AG09309 (cell line): ENCODE data around the gene TRIM24.

Experiments
- DNase-seq: peaks from one replicate; pipeline ENCODE4 v3.0.0-alpha.2; 2010; ENCODE audit warnings: low read depth
- H3K4me3 ChIP-seq: 2 replicates; pipeline ENCODE4 v1.5.1; 2011; ENCODE audit warnings: mild to moderate bottlenecking, low read depth, low read length, moderate library complexity; ENCODE audit not compliant: control insufficient read depth
- CTCF ChIP-seq: IDR thresholded peaks from 2 replicates; pipeline ENCODE4 v1.5.1; 2011; ENCODE audit warnings: mild to moderate bottlenecking, low read depth, low read length, inconsistent platforms; ENCODE audit not compliant: insufficient read depth, control insufficient read depth; ENCODE audit errors: missing control alignments

Gene TRIM24

GRCh38 chr7:138442822-138443221 is 17.2 kb upstream of the TRIM24 start:
- no peak for DNase-seq
- no peak overlapping the region for H3K4me3 ChIP-seq
- no peak for TF ChIP-seq CTCF

- DNase-seq: no peak
Observed at GRCh38 chr7:138449580-138449979, 10.5 kb upstream of the TRIM24 start.

GRCh38 chr7:138455609-138456008 is 4.5 kb upstream of the TRIM24 start:
- no peak for DNase-seq
- no peak overlapping the region for H3K4me3 ChIP-seq
- TF ChIP-seq CTCF: no peak

More at GRCh38 chr7:138449580-138449979, 10.5 kb upstream of the TRIM24 start:
- no peak overlapping the region for H3K4me3 ChIP-seq
- peak; percentile 22 for TF ChIP-seq CTCF

- DNase-seq: no peak
- H3K4me3 ChIP-seq: no peak overlapping the region
- TF ChIP-seq CTCF: no peak
Observed at GRCh38 chr7:138456220-138456619, 3.8 kb upstream of the TRIM24 start.

GRCh38 chr7:138458576-138459412 is 1.3 kb upstream of the TRIM24 start:
- no peak for TF ChIP-seq CTCF
- DNase-seq: no peak
- H3K4me3 ChIP-seq: no peak overlapping the region

- DNase-seq: no peak
- TF ChIP-seq CTCF: peak; percentile 16
- H3K4me3 ChIP-seq: peak overlapping the region; percentile 30
Observed at GRCh38 chr7:138459413-138460175, 465 bp upstream of the TRIM24 start.
